GM12878 (cell line): ENCODE data around the gene CACUL1. TPM values are rescaled to one million over a fixed set of nuclear protein-coding genes. Genes with fewer than 3 reads are reported as not detected.
A peak's percentile ranks its signal among the peaks of the same experiment; 100 is the strongest.

Experiments used
- ATAC-seq: fragments of 200-7000 bp; cut with Tn5 transposase; 3 replicates; pipeline ENCODE4 v1.9.1; 2020; ENCODE audit warnings: mild to moderate bottlenecking, moderate library complexity
- BruUV-seq: library from RNA; stranded (reverse); fragments of 400-500 nt; replicated peaks from 2 replicates; lab custom pipeline; 2021; lab: Mats Ljungman, UMichigan
- CTCF ChIA-PET: fragments of 300-600 bp; sonication (Branson Sonifier 250); formaldehyde crosslinking; extraction: SDS; loops from one replicate; lab custom pipeline; 2021; ENCODE audit warnings: inconsistent platforms; lab: Yijun Ruan, JAX
- POLR2A ChIA-PET: fragments of 350-600 bp; formaldehyde crosslinking; extraction: SDS; loops from one replicate; lab custom pipeline; 2021; ENCODE audit warnings: inconsistent platforms; lab: Charles Lee
- RAD21 ChIA-PET: fragments of 300-600 bp; sonication (Branson Sonifier 250); formaldehyde crosslinking; loops from one replicate; lab custom pipeline; 2023; ENCODE audit warnings: antibody characterized with exemption; ENCODE audit not compliant: unreplicated experiment; lab: Charles Lee
- SMC1A ChIA-PET: fragments of 300-600 bp; sonication (Branson Sonifier 250); formaldehyde crosslinking; loops from one replicate; lab custom pipeline; 2023; ENCODE audit not compliant: unreplicated experiment, uncharacterized antibody; lab: Charles Lee
- DNase-seq: peaks from one replicate; pipeline ENCODE4 v3.0.0-alpha.2; 2011; ENCODE audit warnings: low read depth, low spot score
- FAIRE-seq: peaks from 3 replicates; lab custom pipeline; 2011; peaks lifted over from hg19 to GRCh38; lab: Jason Lieb, UNC
- H2AFZ ChIP-seq: 2 replicates; pipeline ENCODE4 v1.6.0; 2011; ENCODE audit warnings: low read depth, low read length, control low read depth; ENCODE audit not compliant: control insufficient read depth
- H3K27ac ChIP-seq: 2 replicates; pipeline ENCODE4 v1.5.1; 2011; ENCODE audit warnings: control low read depth; ENCODE audit not compliant: control insufficient read depth, insufficient read depth
- H3K27me3 ChIP-seq, 2 experiments: replicated peaks in 1 of 2; 2 replicates each; pipeline versions ENCODE4 v1.6.0 to v1.6.1; 2011; ENCODE audit warnings: low read length in 1 of 2; ENCODE audit not compliant: control insufficient read depth in 2 of 2, insufficient read depth in 2 of 2
- H3K36me3 ChIP-seq, 2 experiments: 2 replicates each; pipeline ENCODE4 v1.5.1; 2011; ENCODE audit warnings: low read length in 1 of 2; ENCODE audit not compliant: control insufficient read depth in 2 of 2, insufficient read depth in 2 of 2
- H3K4me1 ChIP-seq: 2 replicates; pipeline ENCODE4 v1.6.1; 2011; ENCODE audit warnings: mild to moderate bottlenecking, low read length, moderate library complexity, mixed read lengths; ENCODE audit not compliant: control insufficient read depth, insufficient read depth
- H3K4me2 ChIP-seq: 2 replicates; pipeline ENCODE4 v1.6.0; 2011; ENCODE audit warnings: control low read depth; ENCODE audit not compliant: control insufficient read depth, insufficient read depth
- H3K4me3 ChIP-seq: fragments of 200-600 bp; sonication (generic); 2 replicates; pipeline ENCODE4 v1.5.1; 2016
- H3K79me2 ChIP-seq: 2 replicates; pipeline ENCODE4 v1.6.0; 2011; ENCODE audit warnings: low read length; ENCODE audit not compliant: control insufficient read depth, insufficient read depth
- H3K9ac ChIP-seq: 2 replicates; pipeline ENCODE4 v1.8.0; 2011; ENCODE audit warnings: low read length, control low read depth, mixed read lengths; ENCODE audit not compliant: control insufficient read depth, insufficient read depth
- H3K9me3 ChIP-seq: replicated peaks from 3 replicates; pipeline ENCODE4 v1.5.1; 2011; ENCODE audit warnings: mild to moderate bottlenecking, low read length; ENCODE audit not compliant: control insufficient read depth, insufficient read depth
- H4K20me1 ChIP-seq: 2 replicates; pipeline ENCODE4 v1.6.0; 2011; ENCODE audit not compliant: control insufficient read depth, insufficient read depth
- WGBS: methylation state at CpG from one replicate; pipeline ENCODE4 v1.1.6; 2016; ENCODE audit warnings: low lambda C conversion rate; ENCODE audit not compliant: insufficient replicate concordance, insufficient coverage; ENCODE audit errors: missing lambda C conversion rate; 5-methylcytosine and 5-hydroxymethylcytosine counted together
- in situ Hi-C: fragments of 300-500 bp; cut with MboI; formaldehyde crosslinking; loops from 9 replicates; pipeline ENCODE4 v1.14.3; 2018; ENCODE audit warnings: mixed read lengths
- intact Hi-C: fragments of 100-400 bp; cut with micrococcal nuclease; formaldehyde crosslinking; loops from one replicate; pipeline ENCODE4 v1.14.2; 2022; ENCODE audit not compliant: unreplicated experiment
- polyA plus RNA-seq, 11 experiments: library from polyadenylated mRNA; depleted of rRNA in 4 of 11; unstranded in 6 of 11; stranded (reverse) in 5 of 11; fragments of >200 nt; fragmentation: Nextera tagmentation in 4 of 11; fragmentation: Illumina TruSeq in 1 of 11; extraction: Ambion mirVana in 4 of 11; extraction: Trizol in 1 of 11; gene quantifications; 1 replicate in 1 of 11; 2 replicates in 10 of 11; pipeline versions ENCODE4 v1.2.1 to v1.2.3, GENCODE V29; 2011 to 2016; ENCODE audit warnings: inconsistent platforms in 2 of 11, missing spikeins in 2 of 11, low read depth in 1 of 11
- total RNA-seq, 4 experiments: library from RNA; depleted of rRNA in 3 of 4; stranded (reverse); fragments of >200 nt in 3 of 4; fragmentation: Illumina TruSeq in 1 of 4; extraction: Trizol in 1 of 4; gene quantifications; 2 replicates each; pipeline versions ENCODE4 v1.2.1 to v1.2.3, GENCODE V29; 2013 to 2021
- TF ChIP-seq, protein P1 (sequence below): fragments of 450-650 bp; IDR thresholded peaks from 2 replicates; pipeline ENCODE4 v1.6.1; 2017; ENCODE audit warnings: mild to moderate bottlenecking
- TF ChIP-seq, protein P2 (sequence below): IDR thresholded peaks from 2 replicates; pipeline ENCODE4 v1.6.1; 2011; ENCODE audit warnings: borderline replicate concordance, low read depth, mild to moderate bottlenecking, moderate library complexity, low read length; ENCODE audit not compliant: insufficient read depth, poor library complexity, severe bottlenecking
- TF ChIP-seq, protein P3 (sequence below): fragments of 450-650 bp; IDR thresholded peaks from 2 replicates; pipeline ENCODE4 v1.6.1; 2016; ENCODE audit warnings: mild to moderate bottlenecking, moderate library complexity, borderline replicate concordance

Gene CACUL1
- total and polyA plus RNA-seq, 10 of the 15 experiments (the other 5 are each of a cell fraction or from before 2014, with no cell fraction given): 7.4 to 23.2 (median 13.0) TPM

DNA sequence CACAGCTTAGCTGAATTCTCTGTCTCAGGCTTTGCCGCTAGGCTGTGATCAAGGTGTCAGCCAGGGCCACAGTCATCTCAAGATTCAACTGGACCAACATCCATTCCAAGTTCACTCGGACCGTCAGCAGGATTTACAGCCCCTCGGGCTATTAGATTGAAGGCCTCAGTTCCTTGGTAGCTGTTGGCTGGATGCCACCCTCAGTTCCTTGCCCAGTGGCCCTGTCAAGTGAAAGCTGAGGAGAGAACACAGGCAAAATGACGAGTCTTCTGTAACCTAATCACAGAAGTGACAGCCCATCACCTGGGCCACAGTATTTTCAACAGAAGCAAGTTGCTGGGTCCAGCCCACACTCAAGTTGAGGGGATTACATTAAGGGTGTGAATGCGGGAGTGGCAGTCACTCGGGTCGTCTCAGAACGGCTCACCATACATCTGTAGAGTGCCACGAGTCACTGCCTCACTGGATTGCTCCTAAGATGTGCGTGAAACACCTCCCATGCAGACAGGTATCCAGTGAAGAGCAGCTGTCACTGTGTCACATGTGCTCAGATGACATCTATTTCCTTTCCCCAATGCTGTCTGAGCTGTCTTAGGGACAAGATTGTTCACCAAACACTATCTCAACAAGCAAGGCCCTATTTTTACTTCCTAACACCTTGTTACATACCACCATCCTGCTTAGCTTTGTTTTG is 80.4 kb downstream of the CACUL1 start:
- no peak overlapping the region for H3K9ac ChIP-seq
- no peaks in the 10 kb centered on the region for H3K36me3 ChIP-seq
- H3K27ac ChIP-seq: no peak overlapping the region
- H3K9me3 ChIP-seq: no peaks in the 10 kb centered on the region
- no peak overlapping the region for H2AFZ ChIP-seq
- no peaks in the 10 kb centered on the region for H3K79me2 ChIP-seq
- no peak overlapping the region for H3K4me3 ChIP-seq
- DNase-seq: no peak
- no peak for FAIRE-seq
- in situ Hi-C loops (no loop called here), intact Hi-C loops (no loop called here)
- CTCF ChIA-PET: interaction anchor here (1.0 to 1.4 kb wide), 3 partner anchors 9 to 21 kb away, joined by 3 to 4 read pairs (median 4); no protein-coding TSS in a partner anchor
- H3K4me2 ChIP-seq: no peak overlapping the region
- no peaks in the 10 kb centered on the region for H3K4me1 ChIP-seq
- TF ChIP-seq, protein P1, sequence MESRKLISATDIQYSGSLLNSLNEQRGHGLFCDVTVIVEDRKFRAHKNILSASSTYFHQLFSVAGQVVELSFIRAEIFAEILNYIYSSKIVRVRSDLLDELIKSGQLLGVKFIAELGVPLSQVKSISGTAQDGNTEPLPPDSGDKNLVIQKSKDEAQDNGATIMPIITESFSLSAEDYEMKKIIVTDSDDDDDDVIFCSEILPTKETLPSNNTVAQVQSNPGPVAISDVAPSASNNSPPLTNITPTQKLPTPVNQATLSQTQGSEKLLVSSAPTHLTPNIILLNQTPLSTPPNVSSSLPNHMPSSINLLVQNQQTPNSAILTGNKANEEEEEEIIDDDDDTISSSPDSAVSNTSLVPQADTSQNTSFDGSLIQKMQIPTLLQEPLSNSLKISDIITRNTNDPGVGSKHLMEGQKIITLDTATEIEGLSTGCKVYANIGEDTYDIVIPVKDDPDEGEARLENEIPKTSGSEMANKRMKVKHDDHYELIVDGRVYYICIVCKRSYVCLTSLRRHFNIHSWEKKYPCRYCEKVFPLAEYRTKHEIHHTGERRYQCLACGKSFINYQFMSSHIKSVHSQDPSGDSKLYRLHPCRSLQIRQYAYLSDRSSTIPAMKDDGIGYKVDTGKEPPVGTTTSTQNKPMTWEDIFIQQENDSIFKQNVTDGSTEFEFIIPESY: no peak
- TF ChIP-seq, protein P2, sequence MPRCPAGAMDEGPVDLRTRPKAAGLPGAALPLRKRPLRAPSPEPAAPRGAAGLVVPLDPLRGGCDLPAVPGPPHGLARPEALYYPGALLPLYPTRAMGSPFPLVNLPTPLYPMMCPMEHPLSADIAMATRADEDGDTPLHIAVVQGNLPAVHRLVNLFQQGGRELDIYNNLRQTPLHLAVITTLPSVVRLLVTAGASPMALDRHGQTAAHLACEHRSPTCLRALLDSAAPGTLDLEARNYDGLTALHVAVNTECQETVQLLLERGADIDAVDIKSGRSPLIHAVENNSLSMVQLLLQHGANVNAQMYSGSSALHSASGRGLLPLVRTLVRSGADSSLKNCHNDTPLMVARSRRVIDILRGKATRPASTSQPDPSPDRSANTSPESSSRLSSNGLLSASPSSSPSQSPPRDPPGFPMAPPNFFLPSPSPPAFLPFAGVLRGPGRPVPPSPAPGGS: peak; percentile 74
- TF ChIP-seq, protein P3, sequence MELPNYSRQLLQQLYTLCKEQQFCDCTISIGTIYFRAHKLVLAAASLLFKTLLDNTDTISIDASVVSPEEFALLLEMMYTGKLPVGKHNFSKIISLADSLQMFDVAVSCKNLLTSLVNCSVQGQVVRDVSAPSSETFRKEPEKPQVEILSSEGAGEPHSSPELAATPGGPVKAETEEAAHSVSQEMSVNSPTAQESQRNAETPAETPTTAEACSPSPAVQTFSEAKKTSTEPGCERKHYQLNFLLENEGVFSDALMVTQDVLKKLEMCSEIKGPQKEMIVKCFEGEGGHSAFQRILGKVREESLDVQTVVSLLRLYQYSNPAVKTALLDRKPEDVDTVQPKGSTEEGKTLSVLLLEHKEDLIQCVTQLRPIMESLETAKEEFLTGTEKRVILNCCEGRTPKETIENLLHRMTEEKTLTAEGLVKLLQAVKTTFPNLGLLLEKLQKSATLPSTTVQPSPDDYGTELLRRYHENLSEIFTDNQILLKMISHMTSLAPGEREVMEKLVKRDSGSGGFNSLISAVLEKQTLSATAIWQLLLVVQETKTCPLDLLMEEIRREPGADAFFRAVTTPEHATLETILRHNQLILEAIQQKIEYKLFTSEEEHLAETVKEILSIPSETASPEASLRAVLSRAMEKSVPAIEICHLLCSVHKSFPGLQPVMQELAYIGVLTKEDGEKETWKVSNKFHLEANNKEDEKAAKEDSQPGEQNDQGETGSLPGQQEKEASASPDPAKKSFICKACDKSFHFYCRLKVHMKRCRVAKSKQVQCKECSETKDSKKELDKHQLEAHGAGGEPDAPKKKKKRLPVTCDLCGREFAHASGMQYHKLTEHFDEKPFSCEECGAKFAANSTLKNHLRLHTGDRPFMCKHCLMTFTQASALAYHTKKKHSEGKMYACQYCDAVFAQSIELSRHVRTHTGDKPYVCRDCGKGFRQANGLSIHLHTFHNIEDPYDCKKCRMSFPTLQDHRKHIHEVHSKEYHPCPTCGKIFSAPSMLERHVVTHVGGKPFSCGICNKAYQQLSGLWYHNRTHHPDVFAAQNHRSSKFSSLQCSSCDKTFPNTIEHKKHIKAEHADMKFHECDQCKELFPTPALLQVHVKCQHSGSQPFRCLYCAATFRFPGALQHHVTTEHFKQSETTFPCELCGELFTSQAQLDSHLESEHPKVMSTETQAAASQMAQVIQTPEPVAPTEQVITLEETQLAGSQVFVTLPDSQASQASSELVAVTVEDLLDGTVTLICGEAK: no peak
- TF ChIP-seq, all 136 proteins: peak for 1
- RAD21 ChIA-PET: no interaction called here
- no TSS peak for BruUV-seq
- ATAC-seq: no peak
- H4K20me1 ChIP-seq: no peaks in the 10 kb centered on the region
- no peaks in the 10 kb centered on the region for H3K27me3 ChIP-seq
- SMC1A ChIA-PET: no interaction called here
- WGBS: 89% methylated on average over 11 of the region's 11 CpGs
- POLR2A ChIA-PET: no interaction called here
